ENCODE data around the gene RGMA.

GRCh38 chr15:93019971-93020370 lies 69.0 kb downstream of the RGMA start:
- no peak for TF ChIP-seq POLR2AphosphoS5 (IDR thresholded peaks at IDR 0.05; ENCODE audit: low read depth)
- no peak for TF ChIP-seq EZH2 (IDR thresholded peaks at IDR 0.05; ENCODE audit: low read depth, unreplicated experiment)
- TF ChIP-seq, protein P1, sequence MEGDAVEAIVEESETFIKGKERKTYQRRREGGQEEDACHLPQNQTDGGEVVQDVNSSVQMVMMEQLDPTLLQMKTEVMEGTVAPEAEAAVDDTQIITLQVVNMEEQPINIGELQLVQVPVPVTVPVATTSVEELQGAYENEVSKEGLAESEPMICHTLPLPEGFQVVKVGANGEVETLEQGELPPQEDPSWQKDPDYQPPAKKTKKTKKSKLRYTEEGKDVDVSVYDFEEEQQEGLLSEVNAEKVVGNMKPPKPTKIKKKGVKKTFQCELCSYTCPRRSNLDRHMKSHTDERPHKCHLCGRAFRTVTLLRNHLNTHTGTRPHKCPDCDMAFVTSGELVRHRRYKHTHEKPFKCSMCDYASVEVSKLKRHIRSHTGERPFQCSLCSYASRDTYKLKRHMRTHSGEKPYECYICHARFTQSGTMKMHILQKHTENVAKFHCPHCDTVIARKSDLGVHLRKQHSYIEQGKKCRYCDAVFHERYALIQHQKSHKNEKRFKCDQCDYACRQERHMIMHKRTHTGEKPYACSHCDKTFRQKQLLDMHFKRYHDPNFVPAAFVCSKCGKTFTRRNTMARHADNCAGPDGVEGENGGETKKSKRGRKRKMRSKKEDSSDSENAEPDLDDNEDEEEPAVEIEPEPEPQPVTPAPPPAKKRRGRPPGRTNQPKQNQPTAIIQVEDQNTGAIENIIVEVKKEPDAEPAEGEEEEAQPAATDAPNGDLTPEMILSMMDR (conservative IDR thresholded peaks at IDR 0.05; ENCODE audit: low read depth in 2 of 2), result no peak
- TF ChIP-seq STAT1 (IDR thresholded peaks at IDR 0.05; ENCODE audit: unreplicated experiment), result no peak
- TF ChIP-seq REST (IDR thresholded peaks at IDR 0.05; ENCODE audit: unreplicated experiment), result no peak

All from GM23338 (cell line).